HepG2 (cell line): ENCODE results near the gene NDUFA8. TPM values are rescaled to one million over a fixed set of nuclear protein-coding genes. Genes with fewer than 3 reads are reported as not detected.

Experiments used
- CREB3 ChIP-seq: sonication (generic); formaldehyde crosslinking; IDR thresholded peaks from 2 replicates; pipeline ENCODE4 v1.5.0; 2020; ENCODE audit warnings: missing genetic modification reagents
- ETV6 ChIP-seq: sonication (generic); formaldehyde crosslinking; conservative IDR thresholded peaks from 2 replicates; pipeline ENCODE4 v1.4.0; 2020; ENCODE audit warnings: missing genetic modification reagents
- MEIS2 ChIP-seq: sonication (generic); formaldehyde crosslinking; IDR thresholded peaks from 2 replicates; pipeline ENCODE4 v1.9.0; 2021; ENCODE audit warnings: mild to moderate bottlenecking, missing genetic modification reagents
- NR2F6 ChIP-seq, 2 experiments: IDR thresholded peaks; 2 replicates each; pipeline ENCODE4 v1.6.1; 2016; ENCODE audit warnings: antibody characterized with exemption in 1 of 2, mild to moderate bottlenecking in 1 of 2
- PHF8 ChIP-seq: sonication (generic); formaldehyde crosslinking; IDR thresholded peaks from 2 replicates; pipeline ENCODE4 v1.5.0; 2020; ENCODE audit warnings: missing genetic modification reagents
- POGZ ChIP-seq: sonication (generic); formaldehyde crosslinking; IDR thresholded peaks from 2 replicates; pipeline ENCODE4 v1.4.0; 2020; ENCODE audit warnings: mild to moderate bottlenecking, missing genetic modification reagents
- SATB2 ChIP-seq: sonication (generic); formaldehyde crosslinking; IDR thresholded peaks from 2 replicates; pipeline ENCODE4 v1.5.0; 2020; ENCODE audit warnings: missing genetic modification reagents
- SRSF1 ChIP-seq: fragments of 200-400 bp; formaldehyde crosslinking; optimal IDR thresholded peaks from 2 replicates; pipeline ENCODE3; 2017; ENCODE audit warnings: mild to moderate bottlenecking, low read depth, low read length, moderate library complexity
- TRAFD1 ChIP-seq: sonication (generic); formaldehyde crosslinking; IDR thresholded peaks from 2 replicates; pipeline ENCODE4 v1.5.1; 2020; ENCODE audit warnings: missing genetic modification reagents, mild to moderate bottlenecking, borderline replicate concordance
- ZBTB34 ChIP-seq: sonication (generic); formaldehyde crosslinking; IDR thresholded peaks from 2 replicates; pipeline ENCODE4 v1.8.0; 2022; ENCODE audit warnings: mild to moderate bottlenecking, missing genetic modification reagents
- ZFP36L2 ChIP-seq: sonication (generic); formaldehyde crosslinking; IDR thresholded peaks from 2 replicates; pipeline ENCODE4 v1.4.0; 2020; ENCODE audit warnings: missing genetic modification reagents
- ZNF207 ChIP-seq: fragments of 450-650 bp; IDR thresholded peaks from 2 replicates; pipeline ENCODE4 v1.6.1; 2016; ENCODE audit warnings: antibody characterized with exemption, borderline replicate concordance
- ZNF256 ChIP-seq: sonication (generic); formaldehyde crosslinking; conservative IDR thresholded peaks from 2 replicates; pipeline ENCODE4 v1.4.0; 2020; ENCODE audit warnings: missing genetic modification reagents
- ZNF318 ChIP-seq: sonication (generic); formaldehyde crosslinking; IDR thresholded peaks from 2 replicates; pipeline ENCODE4 v1.4.0; 2020; ENCODE audit warnings: mild to moderate bottlenecking, missing genetic modification reagents
- ZNF563 ChIP-seq: sonication (generic); formaldehyde crosslinking; IDR thresholded peaks from 2 replicates; pipeline ENCODE4 v1.8.0; 2022; ENCODE audit warnings: mild to moderate bottlenecking, moderate library complexity, missing genetic modification reagents
- ZNF589 ChIP-seq: sonication (generic); formaldehyde crosslinking; conservative IDR thresholded peaks from 2 replicates; pipeline ENCODE4 v1.8.0; 2022; ENCODE audit warnings: mild to moderate bottlenecking, moderate library complexity, missing genetic modification reagents
- ZNF660 ChIP-seq: sonication (generic); formaldehyde crosslinking; IDR thresholded peaks from 2 replicates; pipeline ENCODE4 v1.5.1; 2020; ENCODE audit warnings: mild to moderate bottlenecking, low read depth, missing genetic modification reagents, borderline replicate concordance
- ZNF724P ChIP-seq: sonication (generic); formaldehyde crosslinking; IDR thresholded peaks from 2 replicates; pipeline ENCODE4 v1.8.0; 2022; ENCODE audit warnings: missing genetic modification reagents, borderline replicate concordance
- polyA plus RNA-seq, 8 experiments: library from polyadenylated mRNA; depleted of rRNA in 3 of 8; stranded (reverse) in 7 of 8; unstranded in 1 of 8; fragments of >200 nt; fragmentation: Illumina TruSeq in 4 of 8; extraction: Trizol in 4 of 8; gene quantifications; 2 replicates each; pipeline versions ENCODE4 v1.2.1 to v1.2.3, GENCODE V29; 2011 to 2016; ENCODE audit warnings: low read depth in 4 of 8, missing spikeins in 1 of 8, mixed read lengths in 1 of 8; ENCODE audit not compliant: insufficient read depth in 1 of 8
- total RNA-seq, 5 experiments: library from RNA; depleted of rRNA; stranded (reverse); fragments of >200 nt; fragmentation: Illumina TruSeq; extraction: Trizol; gene quantifications; 2 replicates each; pipeline ENCODE4 v1.2.3, GENCODE V29; 2016; ENCODE audit warnings: low read depth in 1 of 5

NDUFA8 gene
- total and polyA plus RNA-seq, 2 of the 13 experiments (the other 11 are each of a cell fraction or from before 2014, with no cell fraction given) = 68.6 to 71.7 TPM

GRCh38 chr9:122188369-122188768 is 28.8 kb upstream of the NDUFA8 start (continued):
- no peak for TF ChIP-seq ZNF318
- no peak for TF ChIP-seq POGZ (CRISPR knock-in tag)
- TF ChIP-seq ZFP36L2 = no peak
- TF ChIP-seq ZNF660 = no peak
- no peak for TF ChIP-seq SATB2 (CRISPR knock-in tag)
- TF ChIP-seq MEIS2 = no peak
- TF ChIP-seq ZNF589 (CRISPR knock-in tag) = no peak
- no peak for TF ChIP-seq ZNF563
- no peak for TF ChIP-seq PHF8 (CRISPR knock-in tag)
- TF ChIP-seq ZNF207 = no peak
- peak; percentile 87 for TF ChIP-seq NR2F6 (IDR thresholded peaks at IDR 0.05)
- TF ChIP-seq NR2F6 (CRISPR knock-in tag; IDR thresholded peaks at IDR 0.05) = peak; percentile 81
- no peak for TF ChIP-seq ZBTB34 (CRISPR knock-in tag)
- no peak for TF ChIP-seq CREB3 (CRISPR knock-in tag)
- TF ChIP-seq ZNF256 (CRISPR knock-in tag) = no peak
- no peak for TF ChIP-seq SRSF1
- TF ChIP-seq ETV6 (CRISPR knock-in tag) = no peak
- TF ChIP-seq ZNF724P (CRISPR knock-in tag) = no peak
- TF ChIP-seq TRAFD1 (CRISPR knock-in tag) = no peak
